ENCODE data around the gene CC2D2A. TPM values are rescaled to one million over a fixed set of nuclear protein-coding genes. Genes with fewer than 3 reads are reported as not detected.

Gene CC2D2A
- total RNA-seq, 1 donor from 2014 or later, result 21.6 TPM

GRCh38 chr4:15648600-15648999 is 178.9 kb downstream of the CC2D2A start:
- DNase-seq (ENCODE audit: low spot score), result no peak

- DNase-seq (ENCODE audit: low spot score), result peak; percentile 56
These were observed 180.3 kb downstream of the CC2D2A start for GRCh38 chr4:15649914-15650545.

Other genes with a start within 250 kb of the CC2D2A start
- gene C1QTNF7, start 41.8 kb upstream of the CC2D2A start, total RNA-seq, result 4.3 TPM
- gene FBXL5, start 185.5 kb downstream of the CC2D2A start, total RNA-seq, result 110 TPM
- gene FAM200B, start 211.9 kb downstream of the CC2D2A start, total RNA-seq, result 42.7 TPM
- 18.6 TPM for gene BST1, start 233.2 kb downstream of the CC2D2A start, total RNA-seq

All from ureter (tissue), 1 donor.